Smooth muscle cell (in vitro differentiated cells): Measurements from ENCODE around the gene TMEM134. TPM values are rescaled to one million over a fixed set of nuclear protein-coding genes. Genes with fewer than 3 reads are reported as not detected.

Experiments used
- DNase-seq: peaks from one replicate; lab custom pipeline; 2025; ENCODE audit not compliant: unreplicated experiment; lab: John Stamatoyannopoulos, UW
- H2AFZ ChIP-seq: fragments of 200-600 bp; sonication (generic); 2 replicates; pipeline ENCODE4 v1.6.0; 2016; ENCODE audit warnings: antibody characterized with exemption, low read depth, mild to moderate bottlenecking
- H3F3A ChIP-seq: fragments of 200-600 bp; sonication (generic); 2 replicates; pipeline ENCODE4 v1.6.0; 2017; ENCODE audit warnings: antibody characterized with exemption, low read depth
- H3K27ac ChIP-seq: fragments of 200-600 bp; sonication (generic); 2 replicates; pipeline ENCODE4 v1.5.1; 2016; ENCODE audit warnings: low read depth, mild to moderate bottlenecking
- H3K27me3 ChIP-seq: fragments of 200-600 bp; sonication (generic); 2 replicates; pipeline ENCODE4 v1.6.1; 2016; ENCODE audit warnings: low read depth, mild to moderate bottlenecking
- H3K36me3 ChIP-seq: fragments of 200-600 bp; sonication (generic); 2 replicates; pipeline ENCODE4 v1.5.1; 2016; ENCODE audit warnings: low read depth
- H3K4me1 ChIP-seq: fragments of 200-600 bp; sonication (generic); 2 replicates; pipeline ENCODE4 v1.5.1; 2016; ENCODE audit warnings: low read depth
- H3K4me2 ChIP-seq: fragments of 200-600 bp; sonication (generic); 2 replicates; pipeline ENCODE4 v1.6.0; 2016; ENCODE audit warnings: mild to moderate bottlenecking
- H3K4me3 ChIP-seq: fragments of 200-600 bp; sonication (generic); 2 replicates; pipeline ENCODE4 v1.5.1; 2016; ENCODE audit warnings: mild to moderate bottlenecking
- H3K79me2 ChIP-seq: fragments of 200-600 bp; sonication (generic); 2 replicates; pipeline ENCODE4 v1.6.0; 2016; ENCODE audit warnings: low read depth, mild to moderate bottlenecking
- H3K9ac ChIP-seq: fragments of 200-600 bp; sonication (generic); 2 replicates; pipeline ENCODE4 v1.6.0; 2016; ENCODE audit warnings: low read depth
- H3K9me3 ChIP-seq: fragments of 200-600 bp; sonication (generic); replicated peaks from 2 replicates; pipeline ENCODE4 v1.5.1; 2016; ENCODE audit warnings: low read depth
- H4K20me1 ChIP-seq: fragments of 200-600 bp; sonication (generic); 2 replicates; pipeline ENCODE4 v1.6.0; 2016; ENCODE audit warnings: low read depth
- WGBS: methylation state at CpG from one replicate; pipeline ENCODE4 v1.1.7; 2016; ENCODE audit warnings: low lambda C conversion rate; 5-methylcytosine and 5-hydroxymethylcytosine counted together
- polyA plus RNA-seq: library from polyadenylated mRNA; unstranded; fragments of >200 nt; fragmentation: Nextera tagmentation; extraction: Ambion mirVana; gene quantifications from 2 replicates; pipeline ENCODE4 v1.2.1, GENCODE V29; 2016
- total RNA-seq: library from RNA; depleted of rRNA; stranded (reverse); fragments of >200 nt; gene quantifications from 2 replicates; pipeline ENCODE4 v1.2.3, GENCODE V29; 2014
- TF ChIP-seq, protein P1 (sequence below): fragments of 200-600 bp; sonication (generic); IDR thresholded peaks from 2 replicates; pipeline ENCODE4 v1.5.1; 2017; ENCODE audit warnings: borderline replicate concordance, mild to moderate bottlenecking, antibody characterized with exemption; ENCODE audit not compliant: insufficient read depth, poor library complexity, severe bottlenecking

Gene TMEM134
- total and polyA plus RNA-seq, 2 experiments from 2014 or later = 114 to 135 TPM

DNA sequence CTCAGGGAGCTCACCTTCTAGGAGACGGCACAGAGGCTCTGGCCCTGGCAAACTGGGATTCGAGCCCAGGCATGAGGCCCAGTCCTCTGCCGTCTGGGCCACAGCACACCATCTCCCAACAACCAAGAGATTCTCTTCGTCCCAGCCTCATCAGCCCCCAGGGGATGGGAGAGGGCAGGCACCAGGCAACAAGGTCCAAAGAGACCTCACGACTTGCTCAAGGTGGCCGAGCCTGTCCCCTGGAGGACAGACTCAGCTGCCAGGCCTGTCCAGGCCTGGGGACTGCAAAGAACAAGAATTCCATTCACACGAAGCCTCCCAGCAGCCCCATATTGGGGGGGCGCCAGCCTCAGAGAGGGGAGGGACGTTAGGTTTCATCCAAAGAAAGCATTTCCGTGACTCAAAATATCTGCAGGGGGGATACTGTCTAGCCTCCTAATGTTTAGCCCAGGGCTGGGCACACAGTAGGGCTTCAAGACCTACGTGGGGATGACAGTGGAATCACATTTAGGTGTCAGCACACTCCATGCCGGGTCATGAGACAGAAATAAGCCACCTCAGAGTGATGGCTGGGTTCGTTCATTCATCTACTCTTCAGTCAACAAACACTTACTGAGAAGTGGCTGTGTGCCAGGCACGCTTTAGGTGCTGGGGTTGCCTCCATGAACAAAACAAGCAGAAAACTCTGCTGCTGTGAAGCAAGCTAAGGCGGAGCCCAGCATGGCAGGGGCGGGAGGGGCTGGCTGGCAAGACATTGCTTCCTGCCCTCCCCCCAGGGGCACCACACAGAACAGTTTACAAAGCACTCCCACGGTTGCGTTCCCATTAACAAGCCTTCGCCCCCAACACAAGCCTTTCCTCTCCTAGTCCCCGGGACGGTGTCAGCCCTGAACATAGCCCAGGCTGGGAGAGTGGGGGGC, 52.4 kb downstream of the TMEM134 start:
- Histone ChIP-seq H3K9me3 (no peaks in the 10 kb centered on the region), H3K36me3 (no peaks in the 10 kb centered on the region), H3K9ac (no peak overlapping the region), H3K27ac (no peak overlapping the region), H3K4me3 (no peak overlapping the region), H3K27me3 (peaks cover 13% of the 10 kb centered on the region), H3F3A (no peaks in the 10 kb centered on the region), H4K20me1 (no peaks in the 10 kb centered on the region), H2AFZ (no peak overlapping the region), H3K79me2 (no peaks in the 10 kb centered on the region), H3K4me1 (peaks cover 5% of the 10 kb centered on the region), H3K4me2 (no peak overlapping the region)
- WGBS = 78% methylated on average over 21 of the region's 21 CpGs
- no peak for DNase-seq
- TF ChIP-seq, protein P1, sequence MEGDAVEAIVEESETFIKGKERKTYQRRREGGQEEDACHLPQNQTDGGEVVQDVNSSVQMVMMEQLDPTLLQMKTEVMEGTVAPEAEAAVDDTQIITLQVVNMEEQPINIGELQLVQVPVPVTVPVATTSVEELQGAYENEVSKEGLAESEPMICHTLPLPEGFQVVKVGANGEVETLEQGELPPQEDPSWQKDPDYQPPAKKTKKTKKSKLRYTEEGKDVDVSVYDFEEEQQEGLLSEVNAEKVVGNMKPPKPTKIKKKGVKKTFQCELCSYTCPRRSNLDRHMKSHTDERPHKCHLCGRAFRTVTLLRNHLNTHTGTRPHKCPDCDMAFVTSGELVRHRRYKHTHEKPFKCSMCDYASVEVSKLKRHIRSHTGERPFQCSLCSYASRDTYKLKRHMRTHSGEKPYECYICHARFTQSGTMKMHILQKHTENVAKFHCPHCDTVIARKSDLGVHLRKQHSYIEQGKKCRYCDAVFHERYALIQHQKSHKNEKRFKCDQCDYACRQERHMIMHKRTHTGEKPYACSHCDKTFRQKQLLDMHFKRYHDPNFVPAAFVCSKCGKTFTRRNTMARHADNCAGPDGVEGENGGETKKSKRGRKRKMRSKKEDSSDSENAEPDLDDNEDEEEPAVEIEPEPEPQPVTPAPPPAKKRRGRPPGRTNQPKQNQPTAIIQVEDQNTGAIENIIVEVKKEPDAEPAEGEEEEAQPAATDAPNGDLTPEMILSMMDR = no peak

DNA sequence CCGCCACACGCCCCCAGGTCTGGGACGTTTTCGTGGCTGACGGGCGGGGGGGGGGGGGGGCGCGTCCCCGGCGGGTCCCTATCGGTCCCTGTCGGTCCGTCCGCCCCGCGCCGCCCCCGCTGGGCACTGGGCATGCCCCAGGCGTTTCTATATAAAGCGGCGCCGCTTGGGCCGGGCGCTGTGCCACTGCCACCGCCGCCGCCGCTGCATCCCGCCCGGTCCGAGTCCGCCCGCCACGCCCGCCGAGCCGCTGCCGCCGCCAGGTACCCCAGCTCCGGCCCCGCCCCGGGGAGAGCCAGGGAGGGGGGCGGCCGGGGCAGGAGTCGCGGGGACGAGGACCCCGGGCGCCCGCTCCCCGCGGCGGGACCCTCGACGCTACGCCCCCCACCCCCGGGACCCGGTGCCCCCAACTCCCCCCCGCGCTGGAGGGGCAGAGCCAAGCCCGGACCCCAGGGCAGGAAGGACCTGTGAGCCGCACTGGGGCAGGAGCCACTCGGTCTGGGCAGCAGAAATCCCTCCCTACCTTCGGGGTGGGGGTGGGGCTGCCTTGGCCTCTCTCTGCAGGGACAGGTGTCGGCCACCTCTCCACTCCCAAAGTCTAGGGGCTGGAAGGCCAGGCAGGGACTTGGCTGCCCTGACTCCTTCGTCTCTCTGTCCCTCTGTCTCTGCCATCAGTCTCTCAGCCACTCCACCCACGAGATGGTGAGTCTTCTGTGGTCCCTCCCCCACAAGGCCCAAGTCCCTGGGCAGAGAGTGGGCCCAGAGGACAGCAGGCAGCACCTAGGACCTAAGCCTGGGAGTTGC, 53.3 kb downstream of the TMEM134 start, which contains the start of gene CARNS1:
CARNS1 (plus strand) TSS at position 178 of the 804 bp plus-strand sequence; CDS start at position 700, 522 bp downstream.
- Histone ChIP-seq H3K9me3 (no peaks in the 10 kb centered on the region), H3K36me3 (no peaks in the 10 kb centered on the region), H4K20me1 (no peaks in the 10 kb centered on the region), H3K4me2 (peak within 1 kb of the TSS; percentile 84), H3K4me1 (peaks cover 8% of the 10 kb centered on the region), H3K4me3 (peak within 1 kb of the TSS; percentile 39), H2AFZ (no peak within 1 kb of the TSS), H3F3A (no peaks in the 10 kb centered on the region), H3K27ac (no peak within 1 kb of the TSS), H3K27me3 (peaks cover 18% of the 10 kb centered on the region), H3K9ac (no peak within 1 kb of the TSS), H3K79me2 (no peaks in the 10 kb centered on the region)
- TF ChIP-seq, protein P1 = no peak
- 20% methylated on average over 9 of the region's 67 CpGs for WGBS
- DNase-seq = no peak

DNA sequence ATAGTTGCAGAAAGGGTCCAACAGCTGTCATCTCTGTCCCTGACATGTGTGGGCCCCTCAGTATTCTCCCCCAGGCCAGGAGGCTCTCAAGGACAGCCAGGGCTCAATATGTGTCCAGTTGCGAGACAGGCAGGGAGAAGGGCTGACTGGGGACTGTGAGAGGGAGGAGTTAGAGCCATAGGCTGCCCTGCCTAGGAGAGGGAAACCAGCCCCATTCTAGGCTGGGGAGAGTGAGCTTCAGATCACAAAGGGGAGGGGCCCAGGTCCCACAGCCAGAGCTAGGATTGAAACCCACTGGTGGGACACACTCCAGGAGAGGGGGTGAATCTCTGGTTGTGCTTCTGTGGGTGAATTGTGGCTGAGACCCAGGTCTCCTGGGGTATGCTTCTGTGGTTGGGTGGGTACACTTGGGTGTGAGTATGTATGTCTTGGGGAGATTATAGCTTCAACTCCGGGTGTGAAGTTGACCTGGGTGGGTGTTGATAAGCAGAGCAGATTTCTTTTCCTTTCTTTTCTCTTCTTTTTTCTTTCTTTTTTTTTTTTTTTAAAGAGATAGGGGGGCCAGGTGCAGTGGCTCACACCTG, 55.7 kb downstream of the TMEM134 start:
- Histone ChIP-seq H3K27ac (no peak overlapping the region), H3K36me3 (no peaks in the 10 kb centered on the region), H3K4me2 (no peak overlapping the region), H4K20me1 (no peaks in the 10 kb centered on the region), H3K79me2 (no peaks in the 10 kb centered on the region), H2AFZ (no peak overlapping the region), H3K9ac (no peak overlapping the region), H3K9me3 (no peaks in the 10 kb centered on the region), H3K4me3 (no peak overlapping the region), H3K27me3 (peaks cover 18% of the 10 kb centered on the region), H3F3A (no peaks in the 10 kb centered on the region), H3K4me1 (peaks cover 6% of the 10 kb centered on the region)
- no peak for DNase-seq
- 84% methylated on average over 2 of the region's 2 CpGs for WGBS
- TF ChIP-seq, protein P1 = no peak
